Endodermal cell (in vitro differentiated cells): Measurements from ENCODE around the gene PHTF1. TPM values are rescaled to one million over a fixed set of nuclear protein-coding genes. Genes with fewer than 3 reads are reported as not detected.

Source experiments
- DNase-seq: peaks from one replicate; pipeline ENCODE4 v3.0.0-alpha.2; 2017
- H3K27ac ChIP-seq: 2 replicates; pipeline ENCODE4 v1.5.1; 2013; ENCODE audit warnings: mild to moderate bottlenecking, low read depth, low read length, moderate library complexity
- H3K27me3 ChIP-seq: 2 replicates; pipeline ENCODE4 v1.6.1; 2013; ENCODE audit warnings: mild to moderate bottlenecking, low read length, moderate library complexity; ENCODE audit not compliant: insufficient read depth, control insufficient read depth, poor library complexity, severe bottlenecking
- H3K36me3 ChIP-seq: 2 replicates; pipeline ENCODE4 v1.7.0; 2013; ENCODE audit warnings: mild to moderate bottlenecking, low read length, moderate library complexity; ENCODE audit not compliant: control insufficient read depth, insufficient read depth
- H3K4me1 ChIP-seq: one replicate; pipeline ENCODE4 v1.7.0; 2013; ENCODE audit warnings: low read length; ENCODE audit not compliant: control insufficient read depth, insufficient read depth
- H3K4me3 ChIP-seq: 2 replicates; pipeline ENCODE4 v1.5.1; 2013; ENCODE audit warnings: mild to moderate bottlenecking, low read length, moderate library complexity
- H3K9ac ChIP-seq: 2 replicates; pipeline ENCODE4 v1.6.1; 2013; ENCODE audit warnings: mild to moderate bottlenecking, low read length, moderate library complexity; ENCODE audit not compliant: poor library complexity, severe bottlenecking; ENCODE audit errors: extremely low read depth
- H3K9me3 ChIP-seq: 2 replicates; pipeline ENCODE4 v1.6.1; 2013; ENCODE audit warnings: mild to moderate bottlenecking, low read length, moderate library complexity; ENCODE audit not compliant: control insufficient read depth
- H3K27ac Mint-ChIP-seq: 2 replicates; pipeline ENCODE4 v1.8.0; 2020; ENCODE audit warnings: mixed read lengths
- H3K27me3 Mint-ChIP-seq: 2 replicates; pipeline ENCODE4 v1.8.0; 2021; ENCODE audit warnings: mild to moderate bottlenecking, mixed read lengths; ENCODE audit not compliant: insufficient read depth
- H3K36me3 Mint-ChIP-seq: 2 replicates; pipeline ENCODE4 v1.8.0; 2020; ENCODE audit warnings: low read depth, mixed read lengths
- H3K4me1 Mint-ChIP-seq: 2 replicates; pipeline ENCODE4 v1.8.0; 2020; ENCODE audit warnings: mixed read lengths
- H3K4me3 Mint-ChIP-seq: 2 replicates; pipeline ENCODE4 v1.8.0; 2020; ENCODE audit warnings: mild to moderate bottlenecking, moderate library complexity, mixed read lengths
- H3K9me3 Mint-ChIP-seq: 2 replicates; pipeline ENCODE4 v1.8.0; 2020; ENCODE audit warnings: mild to moderate bottlenecking, mixed read lengths
- WGBS, 2 experiments: methylation state at CpG; one replicate each; pipeline versions ENCODE4 v1.1.5 to v1.1.7; 2013; ENCODE audit warnings: missing lambda C conversion rate in 2 of 2, mixed read lengths in 1 of 2; ENCODE audit not compliant: insufficient coverage in 1 of 2, insufficient read length in 1 of 2; 5-methylcytosine and 5-hydroxymethylcytosine counted together
- total RNA-seq, 2 donors: library from RNA; stranded (reverse); fragmentation: NEBNext Ultra II Directional in 1 of 2; extraction: Animal tissue kit (Norgen Biotek cat#: 25700) in 1 of 2; gene quantifications; 2 replicates in 1 of 2; 3 replicates in 1 of 2; pipeline ENCODE4 v1.2.1, GENCODE V29; 2021
- TF ChIP-seq, protein P1 (sequence below): fragments of 200-600 bp; sonication (generic); conservative IDR thresholded peaks from 2 replicates; pipeline ENCODE4 v1.5.0; 2021; ENCODE audit warnings: antibody characterized with exemption, mild to moderate bottlenecking

PHTF1 gene
- total RNA-seq, 2 donors from 2014 or later = 43.8 to 56.5 TPM

DNA sequence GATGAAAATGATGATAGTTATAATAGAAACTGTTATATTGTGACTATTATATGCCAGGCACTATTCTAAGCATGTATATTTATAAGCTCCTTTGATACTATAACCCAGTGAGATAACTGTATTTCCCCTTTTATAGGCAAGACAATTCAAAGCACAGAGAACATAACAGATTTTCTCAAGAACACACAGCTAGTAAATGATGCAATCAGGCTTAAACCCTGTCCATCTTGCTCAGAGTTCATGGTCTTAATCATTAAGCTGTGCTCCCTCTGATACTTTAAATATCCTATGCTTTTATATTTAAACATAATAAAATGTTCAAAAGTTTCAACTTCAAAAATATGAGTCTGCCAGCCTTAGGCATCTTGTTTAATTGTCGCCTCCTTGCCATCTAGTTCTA is 88.6 kb downstream of the PHTF1 start:
- no peaks in the 10 kb centered on the region for H3K9me3 Mint-ChIP-seq
- H3K27me3 Mint-ChIP-seq = no peaks in the 10 kb centered on the region
- DNase-seq = no peak
- no peak overlapping the region for H3K4me3 ChIP-seq
- H3K4me3 Mint-ChIP-seq = no peak overlapping the region
- peaks cover 13% of the 10 kb centered on the region for H3K9me3 ChIP-seq
- peaks cover 11% of the 10 kb centered on the region for H3K4me1 Mint-ChIP-seq
- H3K36me3 Mint-ChIP-seq = peaks cover 29% of the 10 kb centered on the region
- no peak overlapping the region for H3K9ac ChIP-seq
- no peak overlapping the region for H3K27ac Mint-ChIP-seq
- H3K27ac ChIP-seq = no peak overlapping the region
- H3K36me3 ChIP-seq = peaks cover 67% of the 10 kb centered on the region
- no peaks in the 10 kb centered on the region for H3K27me3 ChIP-seq
- no peaks in the 10 kb centered on the region for H3K4me1 ChIP-seq
- WGBS, 2 experiments = 90 to 100% methylated on average over 1 of the region's 1 CpG
- TF ChIP-seq, protein P1, sequence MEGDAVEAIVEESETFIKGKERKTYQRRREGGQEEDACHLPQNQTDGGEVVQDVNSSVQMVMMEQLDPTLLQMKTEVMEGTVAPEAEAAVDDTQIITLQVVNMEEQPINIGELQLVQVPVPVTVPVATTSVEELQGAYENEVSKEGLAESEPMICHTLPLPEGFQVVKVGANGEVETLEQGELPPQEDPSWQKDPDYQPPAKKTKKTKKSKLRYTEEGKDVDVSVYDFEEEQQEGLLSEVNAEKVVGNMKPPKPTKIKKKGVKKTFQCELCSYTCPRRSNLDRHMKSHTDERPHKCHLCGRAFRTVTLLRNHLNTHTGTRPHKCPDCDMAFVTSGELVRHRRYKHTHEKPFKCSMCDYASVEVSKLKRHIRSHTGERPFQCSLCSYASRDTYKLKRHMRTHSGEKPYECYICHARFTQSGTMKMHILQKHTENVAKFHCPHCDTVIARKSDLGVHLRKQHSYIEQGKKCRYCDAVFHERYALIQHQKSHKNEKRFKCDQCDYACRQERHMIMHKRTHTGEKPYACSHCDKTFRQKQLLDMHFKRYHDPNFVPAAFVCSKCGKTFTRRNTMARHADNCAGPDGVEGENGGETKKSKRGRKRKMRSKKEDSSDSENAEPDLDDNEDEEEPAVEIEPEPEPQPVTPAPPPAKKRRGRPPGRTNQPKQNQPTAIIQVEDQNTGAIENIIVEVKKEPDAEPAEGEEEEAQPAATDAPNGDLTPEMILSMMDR = no peak

DNA sequence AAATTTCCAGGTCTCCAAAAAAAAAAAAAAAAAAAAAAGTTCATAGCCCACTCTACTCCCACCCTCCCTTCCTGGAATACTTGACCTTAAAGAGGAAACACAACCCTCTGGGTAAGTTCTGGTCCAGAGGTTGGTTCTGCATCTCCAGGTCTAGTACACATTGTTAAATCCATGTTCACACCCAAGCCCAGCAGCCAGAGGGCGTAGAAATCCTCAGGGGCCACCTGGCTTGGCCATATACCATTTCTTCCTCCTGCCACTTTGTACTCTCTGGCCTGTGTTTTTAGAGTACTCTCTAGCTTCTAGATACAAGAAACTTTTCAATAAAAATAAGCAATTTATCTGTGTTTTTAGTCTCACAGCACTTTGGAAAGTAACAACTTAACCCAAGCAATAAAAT is 89.3 kb downstream of the PHTF1 start:
- Mint-ChIP-seq H3K27ac (no peak overlapping the region), H3K27me3 (no peaks in the 10 kb centered on the region), H3K36me3 (peaks cover 29% of the 10 kb centered on the region), H3K4me3 (no peak overlapping the region), H3K4me1 (peaks cover 11% of the 10 kb centered on the region), H3K9me3 (no peaks in the 10 kb centered on the region)
- Histone ChIP-seq H3K27ac (no peak overlapping the region), H3K9me3 (peaks cover 13% of the 10 kb centered on the region), H3K9ac (no peak overlapping the region), H3K36me3 (peaks cover 62% of the 10 kb centered on the region), H3K27me3 (no peaks in the 10 kb centered on the region), H3K4me3 (no peak overlapping the region), H3K4me1 (no peaks in the 10 kb centered on the region)
- 17 to 29% methylated on average over 1 of the region's 1 CpG for WGBS, 2 experiments
- DNase-seq = peak; percentile 46
- TF ChIP-seq, protein P1 = peak; percentile 48

DNA sequence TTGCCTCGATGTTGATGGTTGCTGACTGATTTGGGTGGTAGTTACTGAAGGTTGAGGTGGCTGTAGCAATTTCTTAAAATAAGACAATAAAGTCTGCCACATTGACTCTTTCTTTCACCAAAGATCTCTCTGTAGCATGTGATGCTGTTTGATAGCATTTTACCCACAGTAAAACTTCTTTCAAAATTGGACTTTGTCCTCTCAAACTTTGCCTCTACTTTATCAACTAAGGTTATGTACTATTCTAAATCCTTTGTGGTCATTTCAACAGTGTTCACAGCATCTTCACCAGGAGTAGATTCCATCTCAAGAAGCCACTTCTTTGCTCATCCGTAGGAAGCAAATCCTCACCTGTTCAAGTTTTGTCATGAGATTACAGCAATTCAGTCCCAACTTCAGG is 93.2 kb downstream of the PHTF1 start:
- Histone ChIP-seq H3K9me3 (peaks cover 13% of the 10 kb centered on the region), H3K36me3 (peaks cover 44% of the 10 kb centered on the region), H3K27ac (no peak overlapping the region), H3K9ac (no peak overlapping the region), H3K27me3 (no peaks in the 10 kb centered on the region), H3K4me1 (no peaks in the 10 kb centered on the region), H3K4me3 (no peak overlapping the region)
- no peak for DNase-seq
- H3K27me3 Mint-ChIP-seq = no peaks in the 10 kb centered on the region
- H3K36me3 Mint-ChIP-seq = peaks cover 23% of the 10 kb centered on the region
- H3K4me3 Mint-ChIP-seq = no peak overlapping the region
- TF ChIP-seq, protein P1 = no peak
- H3K9me3 Mint-ChIP-seq = no peaks in the 10 kb centered on the region
- H3K27ac Mint-ChIP-seq = no peak overlapping the region
- WGBS, 2 experiments = 87 to 100% methylated on average over 1 to 2 of the region's 2 CpGs
- H3K4me1 Mint-ChIP-seq = peaks cover 10% of the 10 kb centered on the region
